Activated CD8-positive, alpha-beta memory T cell treated with anti-CD3 and anti-CD28 coated beads, Interleukin-2, amount 50 U/mL, for 1 hour (primary cell): ENCODE data around the gene ACBD4.
"Not testable (repeated sequence)": the region's sequence is repeated elsewhere in the genome, so short reads cannot be mapped to it uniquely, and the experiment has no call there.

Source experiments
- DNase-seq: peaks from one replicate; pipeline ENCODE4 v3.0.0-alpha.2; 2020; ENCODE audit errors: extremely low read depth

ACBD4 gene

GRCh38 chr17:45119964-45120363, 15.5 kb upstream of the ACBD4 start:
- no peak for DNase-seq

DNA sequence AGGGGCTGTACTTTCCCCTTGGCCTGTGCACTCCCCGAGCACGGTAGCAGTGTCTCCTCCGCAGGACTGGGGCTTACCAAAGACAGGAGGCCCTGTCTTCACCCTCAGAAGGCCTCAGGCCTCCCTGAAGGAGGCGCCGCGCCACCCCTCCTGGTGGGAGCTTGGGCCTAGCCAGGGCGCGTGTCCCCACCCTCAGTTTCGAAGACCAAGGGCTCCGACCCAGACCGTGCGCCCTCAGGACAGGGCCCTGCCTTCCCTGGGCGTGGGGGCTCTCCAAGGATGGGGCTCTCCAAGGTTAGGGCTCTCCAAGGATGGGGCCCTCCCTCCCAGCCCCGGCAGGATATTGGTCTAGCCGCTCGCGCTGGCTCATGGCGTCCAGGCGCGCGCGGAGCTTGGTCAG, 14.9 kb upstream of the ACBD4 start:
- DNase-seq: no peak

GRCh38 chr17:45121055-45121454, 14.4 kb upstream of the ACBD4 start:
- DNase-seq: no peak

DNA sequence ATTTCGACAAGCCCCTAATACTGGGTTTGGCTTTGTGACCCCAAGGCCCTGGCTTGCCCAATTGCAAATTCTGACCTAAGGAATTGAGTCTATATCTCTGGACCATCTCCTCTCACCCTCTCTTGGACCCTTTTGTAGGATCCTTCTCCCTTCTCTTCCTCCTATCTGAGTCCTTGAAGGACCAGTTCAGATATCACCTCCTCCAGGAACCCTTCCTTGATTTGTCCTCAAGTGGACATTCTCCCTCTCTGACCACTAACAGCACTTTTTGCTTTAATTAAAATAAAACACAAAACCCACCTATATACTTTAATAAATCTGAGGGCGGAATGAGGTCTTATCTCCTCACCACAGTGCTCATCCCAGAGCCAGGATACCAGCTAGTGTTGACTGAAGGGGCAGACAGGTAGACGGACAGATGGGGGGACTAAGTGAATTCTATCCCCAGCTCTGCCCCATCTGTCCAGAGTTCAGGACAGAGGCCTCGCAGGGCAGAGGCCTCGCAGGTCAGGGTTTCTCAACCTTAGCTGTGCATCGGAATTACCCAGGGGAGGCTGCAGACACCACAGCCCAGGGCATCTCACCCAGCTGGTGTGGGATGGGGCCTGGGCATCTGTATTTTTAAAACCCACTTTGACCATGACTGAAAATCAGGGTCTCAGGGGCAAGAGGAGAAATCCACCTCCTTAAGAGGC, 12.3 kb upstream of the ACBD4 start:
- no peak for DNase-seq

DNA sequence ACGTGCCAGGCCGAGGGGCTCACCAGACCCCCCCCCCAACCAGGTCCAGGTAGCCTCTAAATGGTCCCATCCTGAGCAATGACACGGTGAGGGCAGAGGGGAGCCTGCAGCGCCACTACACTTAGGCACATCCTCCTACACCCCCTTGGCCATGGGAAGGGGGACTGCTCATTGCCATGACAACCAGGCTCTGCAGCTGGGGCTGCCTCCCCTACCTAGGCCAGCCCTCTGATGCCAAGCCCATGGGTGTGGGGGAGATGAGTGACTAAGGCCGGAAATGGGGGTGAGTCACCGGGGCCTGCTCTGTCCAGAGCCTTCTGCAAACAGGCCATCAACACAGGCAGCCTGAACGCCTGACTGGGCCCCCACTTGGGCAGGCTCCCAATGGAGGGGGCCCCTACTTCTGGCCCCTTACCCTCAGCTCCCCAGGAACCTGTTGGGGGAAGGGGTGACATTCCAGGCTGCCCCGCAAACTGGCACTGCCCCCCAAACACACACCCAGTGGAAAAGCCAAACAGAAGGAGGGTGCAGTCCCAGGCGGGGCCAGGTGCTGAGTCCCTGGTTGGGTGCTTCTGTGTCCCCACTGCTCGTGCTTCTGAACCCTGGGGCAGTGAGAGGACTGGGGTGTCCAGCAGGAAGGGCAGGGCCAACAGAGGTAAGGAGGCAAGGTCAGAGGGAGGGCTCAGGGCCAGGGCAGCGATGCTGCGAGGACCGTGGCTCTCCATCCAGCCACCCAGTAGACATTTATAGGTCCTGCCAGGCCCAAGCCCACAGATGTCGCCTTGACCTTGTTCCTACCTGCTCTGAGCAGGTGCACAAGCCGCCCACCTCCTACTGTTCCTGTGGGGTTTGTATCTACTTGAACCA, 11.3 kb upstream of the ACBD4 start:
- DNase-seq: no peak

DNA sequence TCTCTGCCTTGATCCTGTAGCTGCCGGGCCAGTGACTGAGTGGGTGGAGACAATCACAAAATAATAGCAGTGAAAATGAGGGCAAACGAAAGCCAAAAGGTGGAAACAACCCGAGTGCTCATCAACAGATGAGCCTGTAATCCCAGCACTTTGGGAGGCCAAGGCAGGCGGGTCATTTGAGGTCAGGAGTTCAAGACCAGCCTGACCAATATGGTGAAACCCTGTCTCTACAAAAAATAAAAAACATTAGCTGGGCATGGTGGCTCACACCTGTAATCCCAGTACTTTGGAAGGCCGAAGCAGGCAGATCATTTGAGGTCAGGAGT, 10.7 kb upstream of the ACBD4 start:
- DNase-seq: not testable (repeated sequence)

GRCh38 chr17:45125509-45125908, 10.0 kb upstream of the ACBD4 start:
- DNase-seq: no peak

GRCh38 chr17:45127207-45127547, 8.3 kb upstream of the ACBD4 start:
- no peak for DNase-seq

GRCh38 chr17:45127548-45128300, 7.8 kb upstream of the ACBD4 start:
- DNase-seq: no peak

DNA sequence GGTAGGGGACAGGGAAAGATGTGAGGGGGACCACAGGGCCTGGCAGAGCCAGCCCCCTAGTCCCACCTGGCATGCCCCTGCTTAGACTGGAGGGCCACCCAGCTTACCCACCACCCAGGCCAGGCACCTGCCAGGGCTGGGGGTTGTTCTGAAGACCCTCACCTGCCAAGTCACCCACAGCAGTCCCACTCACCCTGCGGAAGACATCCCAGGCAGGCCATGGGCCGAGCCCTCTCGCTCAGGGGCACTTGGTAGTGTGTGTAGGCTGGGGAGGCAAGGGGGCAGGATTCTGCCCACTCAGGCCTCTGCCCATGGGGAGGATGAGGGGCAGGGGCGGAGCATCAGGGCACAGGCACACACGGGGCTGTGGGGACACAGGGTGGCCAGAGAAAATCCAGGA, 7.2 kb upstream of the ACBD4 start:
- DNase-seq: no peak

DNA sequence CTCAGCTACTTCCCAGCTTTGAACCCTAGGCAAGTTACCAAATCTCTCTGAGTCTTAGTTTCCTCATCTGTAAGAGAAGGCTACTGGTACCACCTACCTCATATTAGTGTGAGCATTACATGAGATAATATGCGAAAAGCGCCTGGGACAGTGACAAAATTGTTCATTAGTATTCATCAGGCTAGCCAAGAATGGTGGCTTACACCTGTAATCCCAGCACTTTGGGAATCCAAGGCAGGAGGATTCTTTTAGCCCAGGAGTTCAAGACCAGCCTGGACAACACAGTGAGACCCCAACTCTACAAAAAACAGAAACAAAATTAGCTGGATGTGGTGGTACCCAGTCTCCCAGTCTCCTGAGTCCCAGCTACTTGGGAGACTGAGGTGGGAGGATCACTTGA, 6.5 kb upstream of the ACBD4 start:
- no peak for DNase-seq

DNA sequence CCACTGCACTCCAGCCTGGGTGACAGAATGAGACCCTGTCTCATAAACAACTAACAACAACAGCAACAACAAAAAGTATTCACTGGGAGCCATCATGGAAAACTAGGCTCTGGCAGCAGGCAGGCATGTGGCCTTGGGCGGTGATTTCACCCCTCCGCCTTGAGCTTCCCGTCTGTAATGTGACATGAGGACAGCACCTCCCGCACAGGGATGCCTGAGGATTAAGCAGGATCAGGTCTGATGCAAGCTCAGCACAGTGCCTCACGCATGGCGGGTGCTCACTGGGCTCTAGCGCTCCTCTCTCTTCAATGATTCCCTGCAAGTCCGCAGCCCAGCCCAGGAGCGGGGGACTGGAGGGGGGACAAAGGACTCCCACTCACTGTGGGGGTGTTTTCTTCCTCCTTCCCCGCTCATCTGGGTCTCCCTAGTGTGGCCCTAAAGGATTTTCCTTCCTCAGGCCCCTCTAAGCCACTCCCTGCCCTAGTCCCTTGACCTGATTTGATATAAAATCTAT, 6.0 kb upstream of the ACBD4 start:
- no peak for DNase-seq

DNA sequence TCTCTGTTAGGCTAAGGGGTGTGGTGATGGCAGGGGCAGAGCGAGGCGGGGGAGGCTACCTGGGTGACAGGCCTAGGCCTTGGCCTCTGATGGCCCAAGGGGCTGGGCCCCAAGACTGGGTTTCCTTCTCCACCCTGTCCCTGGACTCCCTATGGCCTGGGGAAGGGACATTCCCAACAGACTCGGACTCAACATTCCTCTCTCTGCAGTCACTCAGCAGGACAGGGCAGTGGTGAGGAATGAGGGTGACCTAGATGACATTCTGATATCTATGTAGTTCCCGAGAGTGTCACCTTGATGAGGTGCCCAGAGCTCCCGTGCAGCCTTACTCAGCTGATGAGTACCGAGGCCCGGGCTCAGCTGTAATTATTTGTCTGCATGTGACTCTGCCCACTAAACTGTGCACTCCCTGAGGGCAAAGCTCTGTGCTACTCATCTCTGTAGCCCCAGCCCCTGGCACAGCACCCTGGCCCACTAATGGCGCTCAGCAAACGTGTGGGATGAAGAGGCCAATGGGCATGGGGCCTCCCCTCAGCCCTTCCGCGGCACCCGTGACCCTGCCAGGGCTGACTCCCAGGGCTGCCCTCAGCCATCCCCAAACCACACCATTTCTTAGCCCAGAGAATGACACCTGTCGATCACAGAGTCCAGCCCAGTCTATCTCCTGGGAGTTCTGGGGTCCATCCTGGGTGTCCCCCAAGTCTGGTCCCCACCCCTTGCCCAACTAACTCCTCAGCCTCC, 5.4 kb upstream of the ACBD4 start:
- no peak for DNase-seq

DNA sequence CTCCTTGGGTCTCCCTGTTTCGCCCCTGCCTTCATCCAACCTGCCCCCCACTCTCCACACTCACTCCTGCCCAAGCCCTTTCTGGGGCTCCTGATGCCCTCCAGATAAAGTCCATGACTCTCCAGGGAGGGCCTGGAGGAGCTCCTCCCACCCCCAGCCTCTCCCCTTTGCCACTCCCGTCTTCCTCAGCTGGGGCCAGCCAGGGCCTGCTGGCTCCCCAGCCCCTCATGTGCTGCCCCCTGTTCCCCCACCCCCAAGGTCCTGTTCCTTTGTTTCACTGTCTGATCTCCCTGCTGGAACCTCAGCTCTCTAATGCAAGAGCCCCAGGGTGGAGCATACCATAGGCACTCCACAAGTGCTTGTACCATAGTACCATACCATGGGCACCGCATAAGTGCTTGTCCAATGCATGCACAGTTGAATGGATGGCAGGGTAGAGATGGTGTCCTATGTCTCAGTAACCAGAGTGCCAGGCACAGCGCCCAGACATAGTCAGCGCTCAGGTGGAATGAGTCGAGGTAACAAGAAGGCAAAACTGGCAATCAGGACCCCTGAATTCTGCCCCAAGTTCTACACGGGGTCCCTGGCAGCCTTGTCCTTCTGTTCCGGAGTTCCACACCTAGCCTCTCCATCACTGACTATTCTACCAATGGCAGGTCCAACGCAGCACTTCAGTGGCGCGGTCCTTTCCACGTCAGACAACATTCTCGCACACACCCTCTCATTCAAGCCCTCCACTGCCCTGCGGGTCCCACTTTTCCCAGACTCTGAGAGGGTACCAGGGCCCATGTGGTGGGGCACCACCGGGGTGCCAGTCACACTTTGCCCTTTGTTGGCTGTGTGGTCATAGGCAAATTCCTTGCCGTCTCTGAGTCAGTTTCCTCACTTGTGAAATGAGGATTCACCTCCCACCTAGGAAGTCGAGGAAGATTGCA, 4.5 kb upstream of the ACBD4 start:
- no peak for DNase-seq

- no peak for DNase-seq
These were observed 3.7 kb upstream of the ACBD4 start for GRCh38 chr17:45131616-45132319.

DNA sequence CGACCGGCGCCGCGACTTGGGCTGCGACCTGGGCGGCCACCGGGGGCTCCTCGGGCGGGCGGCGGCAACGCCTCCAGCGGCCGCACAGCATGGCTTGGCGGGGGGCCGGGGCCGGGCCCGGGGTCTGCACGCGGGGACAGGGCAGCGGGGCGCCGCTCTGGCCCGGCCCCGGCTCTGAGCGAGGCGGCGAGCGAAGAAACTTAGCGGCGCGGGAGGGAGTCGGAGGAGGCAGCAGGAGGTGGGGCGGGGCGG, 3.2 kb upstream of the ACBD4 start, which contains the start of gene PLCD3:
Gene PLCD3, minus strand, starts transcription at position 196 of the 252 bp plus-strand sequence. Its CDS starts 105 bp downstream, at position 91.
- DNase-seq: no peak

GRCh38 chr17:45132572-45133463, 2.7 kb upstream of the ACBD4 start:
- DNase-seq: no peak

DNA sequence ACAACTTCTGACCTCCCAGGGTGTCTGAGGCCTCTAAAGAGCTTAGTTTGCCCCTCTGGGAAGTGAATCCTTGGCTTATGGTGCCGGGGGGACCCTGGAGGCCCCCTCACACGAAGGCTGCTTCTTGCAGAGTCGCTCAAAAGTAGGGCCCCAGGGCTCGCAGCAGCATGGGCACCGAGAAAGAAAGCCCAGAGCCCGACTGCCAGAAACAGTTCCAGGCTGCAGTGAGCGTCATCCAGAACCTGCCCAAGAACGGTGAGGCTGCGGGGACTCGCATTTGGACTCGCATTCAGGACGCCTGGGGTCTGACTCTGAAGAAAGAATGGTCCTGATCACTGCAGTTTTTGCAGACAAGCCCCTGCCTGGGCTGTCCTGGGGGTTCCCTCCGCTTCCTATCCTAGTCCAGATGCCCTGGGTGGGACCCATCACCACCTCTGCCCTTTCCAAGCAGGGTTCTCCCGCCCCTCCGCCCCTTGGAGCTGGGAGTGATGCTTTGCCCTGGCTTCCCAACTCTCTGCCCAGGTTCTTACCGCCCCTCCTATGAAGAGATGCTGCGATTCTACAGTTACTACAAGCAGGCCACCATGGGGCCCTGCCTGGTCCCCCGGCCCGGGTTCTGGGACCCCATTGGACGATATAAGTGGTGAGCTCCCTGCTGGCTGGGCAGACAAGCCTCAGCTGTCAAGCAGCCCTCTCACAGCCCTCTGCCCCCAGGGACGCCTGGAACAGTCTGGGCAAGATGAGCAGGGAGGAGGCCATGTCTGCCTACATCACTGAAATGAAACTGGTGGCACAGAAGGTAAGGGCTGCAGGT, 698 bp downstream of the ACBD4 start:
- DNase-seq: no peak
